Endothelial cell of umbilical vein (primary cell): ENCODE data around the gene HASPIN. TPM values are rescaled to one million over a fixed set of nuclear protein-coding genes. Genes with fewer than 3 reads are reported as not detected.

Experiments
- BruUV-seq: library from RNA; stranded (reverse); fragments of 400-500 nt; replicated peaks from 2 replicates; lab custom pipeline; 2021; lab: Mats Ljungman, UMichigan
- CTCF ChIA-PET: fragments of 300-600, 350-600 bp; sonication (Branson Sonifier 250); formaldehyde crosslinking; loops from one replicate; lab custom pipeline; 2021; ENCODE audit warnings: antibody characterized with exemption, inconsistent platforms; lab: Charles Lee
- POLR2A ChIA-PET: fragments of 300-600, 350-600 bp; sonication (Branson Sonifier 250); formaldehyde crosslinking; loops from one replicate; lab custom pipeline; 2021; ENCODE audit warnings: antibody characterized with exemption, inconsistent platforms; lab: Charles Lee
- DNase-seq: peaks from one replicate; pipeline ENCODE4 v3.0.0-alpha.2; 2011; ENCODE audit warnings: low read depth, low spot score
- FAIRE-seq: peaks from 2 replicates; lab custom pipeline; 2011; peaks lifted over from hg19 to GRCh38; lab: Jason Lieb, UNC
- H2AFZ ChIP-seq: 2 replicates; pipeline ENCODE4 v1.6.0; 2012; ENCODE audit warnings: low read depth, low read length, control low read depth, inconsistent platforms
- H3K27ac ChIP-seq: 2 replicates; pipeline ENCODE4 v1.5.1; 2011; ENCODE audit warnings: low read depth, mild to moderate bottlenecking, control low read depth, low read length, moderate library complexity; ENCODE audit not compliant: insufficient read depth
- H3K27me3 ChIP-seq, 2 experiments: 2 replicates each; pipeline versions ENCODE4 v1.6.0 to v1.6.1; 2011; ENCODE audit warnings: low read length in 2 of 2, mixed read lengths in 1 of 2; ENCODE audit not compliant: control insufficient read depth in 2 of 2, insufficient read depth in 2 of 2
- H3K36me3 ChIP-seq, 2 experiments: 2 replicates in 1 of 2; 3 replicates in 1 of 2; pipeline ENCODE4 v1.5.1; 2011; ENCODE audit warnings: low read length in 2 of 2, mild to moderate bottlenecking in 1 of 2, moderate library complexity in 1 of 2; ENCODE audit not compliant: control insufficient read depth in 2 of 2, insufficient read depth in 2 of 2; ENCODE audit errors: extremely low read depth in 1 of 2
- H3K4me1 ChIP-seq: 3 replicates; pipeline ENCODE4 v1.5.1; 2011; ENCODE audit warnings: mild to moderate bottlenecking, low read length; ENCODE audit not compliant: control insufficient read depth, insufficient read depth; ENCODE audit errors: extremely low read depth
- H3K4me2 ChIP-seq: 2 replicates; pipeline ENCODE4 v1.6.1; 2011; ENCODE audit warnings: low read length, control low read depth, mixed read lengths; ENCODE audit not compliant: insufficient read depth
- H3K4me3 ChIP-seq, 3 experiments: fragments of 200-600 bp in 1 of 3; sonication (generic), shearing (Covaris generic) in 1 of 3; replicated peaks in 1 of 3; 2 replicates each; pipeline ENCODE4 v1.5.1; 2011 to 2016; ENCODE audit warnings: control low read depth in 3 of 3, low read length in 3 of 3, mild to moderate bottlenecking in 2 of 3, inconsistent platforms in 1 of 3, low read depth in 1 of 3, moderate library complexity in 1 of 3; ENCODE audit not compliant: insufficient read depth in 1 of 3
- H3K79me2 ChIP-seq: 2 replicates; pipeline ENCODE4 v1.6.0; 2012; ENCODE audit warnings: low read length, inconsistent platforms; ENCODE audit not compliant: control insufficient read depth, insufficient read depth
- H3K9ac ChIP-seq: replicated peaks from 2 replicates; pipeline ENCODE3; 2011; ENCODE audit warnings: low read length, control low read depth; ENCODE audit not compliant: insufficient read depth; ENCODE audit errors: extremely low read depth
- H3K9me1 ChIP-seq: replicated peaks from 3 replicates; pipeline ENCODE4 v1.6.0; 2011; ENCODE audit warnings: mild to moderate bottlenecking, low read length; ENCODE audit not compliant: control insufficient read depth, insufficient read depth; ENCODE audit errors: extremely low read depth
- H3K9me3 ChIP-seq: replicated peaks from 2 replicates; pipeline ENCODE4 v1.5.1; 2012; ENCODE audit warnings: low read length, inconsistent platforms; ENCODE audit not compliant: control insufficient read depth, insufficient read depth
- H4K20me1 ChIP-seq: replicated peaks from 2 replicates; pipeline ENCODE3; 2011; ENCODE audit warnings: mild to moderate bottlenecking, low read length; ENCODE audit not compliant: control insufficient read depth, insufficient read depth; ENCODE audit errors: extremely low read depth
- CTCF ChIP-seq, 2 donors: IDR thresholded peaks; 1 replicate in 1 of 2; 2 replicates in 1 of 2; pipeline ENCODE4 v1.5.1; 2011; ENCODE audit warnings: low read length in 2 of 2, mild to moderate bottlenecking in 2 of 2, moderate library complexity in 2 of 2, control low read depth in 1 of 2, inconsistent platforms in 1 of 2, low read depth in 1 of 2; ENCODE audit not compliant: insufficient read depth in 1 of 2; ENCODE audit errors: extremely low read depth in 1 of 2
- EZH2 ChIP-seq: IDR thresholded peaks from 2 replicates; pipeline ENCODE4 v1.6.1; 2012; ENCODE audit warnings: borderline replicate concordance, low read depth, mild to moderate bottlenecking, moderate library complexity, low read length, inconsistent platforms; ENCODE audit not compliant: severe bottlenecking
- FOS ChIP-seq: IDR thresholded peaks from 2 replicates; pipeline ENCODE4 v1.6.1; 2011; ENCODE audit warnings: mild to moderate bottlenecking, low read length, moderate library complexity, borderline replicate concordance; ENCODE audit not compliant: insufficient read depth
- GATA2 ChIP-seq: IDR thresholded peaks from 2 replicates; pipeline ENCODE4 v1.7.0; 2011; ENCODE audit warnings: low read depth, mild to moderate bottlenecking, moderate library complexity, mixed read lengths, low read length; ENCODE audit not compliant: insufficient read length, insufficient read depth
- JUN ChIP-seq: IDR thresholded peaks from 2 replicates; pipeline ENCODE4 v1.6.1; 2011; ENCODE audit warnings: borderline replicate concordance, low read depth; ENCODE audit not compliant: insufficient read length, insufficient read depth
- MAX ChIP-seq: IDR thresholded peaks from 2 replicates; pipeline ENCODE4 v1.6.1; 2011; ENCODE audit not compliant: insufficient read depth, insufficient read length
- MYC ChIP-seq: IDR thresholded peaks from one replicate; pipeline ENCODE4 v1.6.1; 2011; ENCODE audit warnings: mild to moderate bottlenecking, low read depth, low read length
- POLR2A ChIP-seq: IDR thresholded peaks from 2 replicates; pipeline ENCODE4 v1.6.1; 2012; ENCODE audit warnings: low read depth, mild to moderate bottlenecking, control low read depth, low read length
- POLR2AphosphoS5 ChIP-seq: IDR thresholded peaks from 2 replicates; pipeline ENCODE4 v1.6.1; 2012; ENCODE audit warnings: low read depth, mild to moderate bottlenecking, control low read depth, low read length, moderate library complexity; ENCODE audit not compliant: insufficient read depth
- dilution Hi-C: fragments of 300-500 bp; cut with MboI; formaldehyde crosslinking; loops from one replicate; pipeline ENCODE4 v1.15.0; 2019; ENCODE audit warnings: low sequenced_read_pairs; ENCODE audit not compliant: extremely low pct_ligation_motif_present
- intact Hi-C: fragments of 100-400 bp; cut with micrococcal nuclease; formaldehyde crosslinking; loops from one replicate; pipeline ENCODE4 v1.10.0; 2022
- polyA plus RNA-seq, 4 experiments: library from polyadenylated mRNA; depleted of rRNA in 3 of 4; stranded (reverse) in 3 of 4; unstranded in 1 of 4; fragments of >200 nt; gene quantifications; 2 replicates each; pipeline versions ENCODE4 v1.2.1 to v1.2.3, GENCODE V29; 2011 to 2012; ENCODE audit warnings: missing spikeins in 1 of 4
- total RNA-seq: library from RNA; stranded (reverse); gene quantifications from 2 replicates; pipeline ENCODE4 v1.2.3, GENCODE V29; 2021

HASPIN gene
- total and polyA plus RNA-seq, 2 donors (not counting 3 experiments of a cell fraction or from before 2014, with no cell fraction given) = 2.7 to 13.2 TPM

DNA sequence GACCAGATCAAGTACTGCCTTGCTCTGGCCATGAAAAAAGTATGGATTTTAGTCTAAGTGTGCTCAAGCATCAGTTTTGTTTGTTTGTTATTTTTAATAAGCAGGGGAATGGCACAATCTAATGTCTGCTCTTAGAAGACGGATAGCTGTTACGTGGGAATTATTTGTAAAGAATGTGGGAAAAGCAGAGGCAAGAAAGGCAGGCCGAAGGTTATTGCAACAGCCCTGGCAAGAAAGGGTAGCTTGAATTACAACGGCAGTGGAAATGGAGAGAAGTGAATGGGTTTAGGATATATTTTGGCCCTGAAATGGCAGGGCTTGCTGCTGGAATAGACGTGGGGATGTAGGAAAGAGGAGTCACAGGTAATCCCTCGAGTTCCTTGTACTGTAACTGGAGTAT, 987 bp upstream of the HASPIN start:
- Histone ChIP-seq H3K4me2 (peak overlapping the region; percentile 85), H3K4me3 (peak overlapping the region; percentile 62 to 91 (median 89)), H3K9ac (peak overlapping the region; percentile 82), H3K36me3 (peaks cover 3 to 4% of the 10 kb centered on the region in 2 experiments), H3K27ac (no peak overlapping the region), H3K9me1 (no peaks in the 10 kb centered on the region), H3K79me2 (peaks cover 45% of the 10 kb centered on the region), H3K27me3 (no peaks in the 10 kb centered on the region), H2AFZ (peak overlapping the region; percentile 86), H3K9me3 (no peaks in the 10 kb centered on the region), H3K4me1 (peaks cover 28% of the 10 kb centered on the region), H4K20me1 (no peaks in the 10 kb centered on the region)
- dilution Hi-C loops (no loop called here), intact Hi-C loops (loop anchor here (2.0 to 5.0 kb wide), 2 partner anchors 40 to 55 kb away; partner anchors contain the start of genes EMC6 and TAX1BP3)
- BruUV-seq = no TSS peak
- ChIA-PET POLR2A (interaction anchor here (1.3 kb wide), 1 partner anchor 55 kb away, joined by 10 read pairs; no protein-coding TSS in a partner anchor), CTCF (interaction anchor here (0.9 to 2.3 kb wide), 11 partner anchors 10 to 895 kb away, joined by 3 to 24 read pairs (median 4); partner anchors contain the start of gene P2RX5)
- DNase-seq (no peak), FAIRE-seq (no peak)
- no peak for TF ChIP-seq CTCF (IDR thresholded peaks at IDR 0.05; ENCODE audit: extremely low read depth in 1 of 2, insufficient read depth in 1 of 2, low read depth in 1 of 2, low read length in 2 of 2)
- TF ChIP-seq JUN = no peak
- no peak for TF ChIP-seq MAX
- TF ChIP-seq MYC = no peak
- no peak for TF ChIP-seq EZH2
- TF ChIP-seq FOS = no peak
- TF ChIP-seq POLR2AphosphoS5 = no peak
- no peak for TF ChIP-seq POLR2A
- TF ChIP-seq GATA2 = no peak
